AML-193 (cell line): Measurements from ENCODE around the gene ACER2.

ENCODE experiments used
- DNase-seq, 2 experiments: peaks; one replicate each; lab custom pipeline; 2025; lab: John Stamatoyannopoulos, UW

ACER2 gene

DNA sequence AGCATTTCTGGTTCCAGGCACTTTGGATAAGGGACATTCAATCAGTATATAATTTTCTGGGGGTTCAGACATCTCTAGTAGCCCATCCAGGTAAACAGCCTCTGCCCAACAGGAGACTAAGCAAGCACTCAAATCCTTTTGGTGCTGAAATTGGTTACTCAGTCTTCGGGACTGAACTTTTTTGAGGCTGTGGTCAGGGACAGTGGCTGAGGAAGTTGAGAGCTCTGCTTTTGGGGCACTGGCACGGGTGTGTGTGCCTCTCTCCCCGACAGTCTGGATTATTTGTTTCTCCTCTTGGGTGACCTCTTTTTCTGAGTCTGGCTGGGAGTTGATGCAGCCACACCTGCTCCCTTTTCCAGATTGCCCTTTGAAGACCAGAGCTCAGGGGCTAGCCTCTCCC lies 47.6 kb downstream of the ACER2 start:
- DNase-seq: peak; percentile 11 to 14

GRCh38 chr9:19456996-19457692 lies 48.3 kb downstream of the ACER2 start:
- peak; percentile 52 to 60 for DNase-seq

DNA sequence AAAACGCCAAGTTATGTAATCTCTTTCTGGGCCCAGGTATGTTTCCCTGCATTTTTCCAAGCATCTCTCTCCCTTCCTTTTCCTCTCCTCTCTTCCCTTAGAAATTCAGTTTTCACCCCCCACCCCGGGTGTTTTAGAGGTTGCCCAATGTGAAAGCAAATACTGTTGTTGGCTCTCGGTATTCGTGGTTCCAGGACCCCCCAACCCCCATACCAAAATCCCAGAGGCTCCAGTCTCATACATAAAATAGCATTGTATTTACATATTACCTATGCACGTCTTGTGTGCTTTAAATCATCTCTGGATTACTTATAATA lies 48.8 kb downstream of the ACER2 start:
- no peak for DNase-seq

- DNase-seq: no peak
Observed at GRCh38 chr9:19460243-19460642, 51.4 kb downstream of the ACER2 start.

GRCh38 chr9:19461135-19461534 lies 52.3 kb downstream of the ACER2 start:
- DNase-seq: no peak

GRCh38 chr9:19464061-19464763 lies 55.4 kb downstream of the ACER2 start:
- no peak for DNase-seq

GRCh38 chr9:19464764-19465585 lies 56.2 kb downstream of the ACER2 start:
- DNase-seq: peak; percentile 34 to 49

- DNase-seq: no peak
Observed at GRCh38 chr9:19465586-19466279, 56.9 kb downstream of the ACER2 start.

- no peak for DNase-seq
Observed at GRCh38 chr9:19466280-19466639, 57.5 kb downstream of the ACER2 start.

- no peak for DNase-seq
Observed at GRCh38 chr9:19469271-19469670, 60.5 kb downstream of the ACER2 start.

- DNase-seq: no peak
Observed at GRCh38 chr9:19470567-19470966, 61.8 kb downstream of the ACER2 start.

- DNase-seq: no peak
Observed at GRCh38 chr9:19470981-19471650, 62.3 kb downstream of the ACER2 start.

- DNase-seq: peak; percentile 10 to 25
Observed at GRCh38 chr9:19471737-19472648, 63.2 kb downstream of the ACER2 start.

GRCh38 chr9:19473605-19474004 lies 64.8 kb downstream of the ACER2 start:
- no peak for DNase-seq

- DNase-seq: no peak
Observed at GRCh38 chr9:19479874-19480273, 71.1 kb downstream of the ACER2 start.

GRCh38 chr9:19480345-19480744 lies 71.5 kb downstream of the ACER2 start:
- DNase-seq: no peak

DNA sequence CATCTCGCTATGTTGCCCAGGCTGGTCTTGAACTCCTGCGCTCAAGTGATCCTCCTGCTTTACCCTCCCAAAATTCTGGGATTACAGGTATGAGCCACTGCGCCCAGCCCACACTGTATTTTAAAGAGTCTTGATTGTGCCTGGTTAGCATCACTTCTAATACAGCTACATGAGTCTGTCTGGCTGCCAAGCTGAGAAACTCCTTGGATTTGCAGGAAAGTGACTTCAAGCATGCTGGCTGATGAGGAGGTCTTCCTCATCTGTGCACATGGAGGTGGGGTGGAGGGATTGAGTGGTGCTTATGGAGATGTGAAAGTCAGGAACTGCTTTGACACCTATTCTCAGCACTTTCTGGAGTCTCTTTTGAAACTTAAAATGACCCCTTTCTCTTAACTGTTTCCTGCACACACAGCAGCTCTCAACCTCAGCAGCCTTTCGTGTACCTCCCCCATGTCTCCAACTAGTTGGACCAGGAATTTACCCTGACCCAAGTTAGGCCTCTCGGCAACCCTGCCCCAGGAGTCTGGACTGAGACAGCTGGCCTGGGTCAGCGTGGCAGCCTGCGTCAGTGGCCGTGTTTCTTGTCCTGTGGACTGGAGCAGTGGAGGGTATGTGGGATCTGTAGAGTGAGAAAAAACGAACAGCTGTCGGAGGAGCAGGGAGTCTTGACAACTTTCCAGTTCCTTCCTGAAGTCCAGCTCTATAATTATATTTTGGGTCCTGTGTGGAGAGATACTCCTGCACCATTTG lies 72.5 kb downstream of the ACER2 start:
- no peak for DNase-seq

DNA sequence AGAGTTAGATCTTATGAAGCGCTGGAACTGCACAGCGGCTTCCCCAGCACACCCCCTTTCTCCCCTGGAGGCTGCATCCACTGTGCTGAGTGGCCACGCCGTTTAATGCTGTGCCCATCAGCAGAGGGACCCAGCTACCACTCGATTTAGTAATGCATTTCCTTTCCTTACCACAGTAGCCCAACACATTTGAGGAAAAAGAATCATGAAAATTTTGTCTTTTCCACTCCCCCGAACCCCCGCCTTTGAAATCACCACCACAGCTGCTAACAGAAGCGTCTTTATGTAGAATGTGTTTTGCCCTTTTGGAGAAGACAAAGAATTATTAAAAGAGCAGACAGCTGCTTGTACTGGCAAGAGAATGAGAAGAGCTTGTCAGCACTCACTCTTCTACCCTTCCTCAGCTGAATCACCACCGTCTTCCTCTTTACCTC lies 73.2 kb downstream of the ACER2 start:
- no peak for DNase-seq

GRCh38 chr9:19484699-19485098 lies 75.9 kb downstream of the ACER2 start:
- DNase-seq: no peak

GRCh38 chr9:19485193-19485592 lies 76.4 kb downstream of the ACER2 start:
- no peak for DNase-seq
